Cardiac muscle cell (in vitro differentiated cells and primary cell): ENCODE data around the gene MLH1. TPM values are rescaled to one million over a fixed set of nuclear protein-coding genes. Genes with fewer than 3 reads are reported as not detected.
A peak's percentile ranks its signal among the peaks of the same experiment; 100 is the strongest.

Experiments
- DNase-seq, 2 donors: peaks; one replicate each; pipeline versions ENCODE4 v3.0.0 to v3.0.0-alpha.2; 2010 to 2017; ENCODE audit warnings: low read depth in 1 of 2, low spot score in 1 of 2
- H3K27ac ChIP-seq: fragments of 200-600 bp; sonication (generic); 2 replicates; pipeline ENCODE4 v1.5.1; 2016
- H3K27me3 ChIP-seq: fragments of 200-600 bp; sonication (generic); 2 replicates; pipeline ENCODE4 v1.6.0; 2016; ENCODE audit warnings: control low read depth
- H3K36me3 ChIP-seq: fragments of 200-600 bp; sonication (generic); 2 replicates; pipeline ENCODE4 v1.5.1; 2016; ENCODE audit warnings: control low read depth
- H3K4me1 ChIP-seq: fragments of 200-600 bp; sonication (generic); 2 replicates; pipeline ENCODE4 v1.8.1; 2017; ENCODE audit warnings: low read depth, mild to moderate bottlenecking, mixed run types
- H3K4me3 ChIP-seq: fragments of 200-600 bp; sonication (generic); 2 replicates; pipeline ENCODE4 v1.5.1; 2016; ENCODE audit warnings: mild to moderate bottlenecking
- H3K9me3 ChIP-seq: fragments of 200-600 bp; sonication (generic); 2 replicates; pipeline ENCODE4 v1.5.1; 2017; ENCODE audit warnings: low read depth, mild to moderate bottlenecking, control low read depth
- polyA plus RNA-seq: library from polyadenylated mRNA; unstranded; fragments of >200 nt; fragmentation: Nextera tagmentation; extraction: Ambion mirVana; gene quantifications from 2 replicates; pipeline ENCODE4 v1.2.1, GENCODE V29; 2016
- total RNA-seq: library from RNA; depleted of rRNA; stranded (reverse); fragments of >200 nt; gene quantifications from 2 replicates; pipeline ENCODE4 v1.2.3, GENCODE V29; 2016
- TF ChIP-seq, protein P1 (sequence below): IDR thresholded peaks from 2 replicates; pipeline ENCODE4 v1.5.1; 2012; ENCODE audit warnings: low read depth, mild to moderate bottlenecking, low read length

The MLH1 gene
- total and polyA plus RNA-seq, 2 experiments from 2014 or later = 35.2 to 63.1 TPM

DNA sequence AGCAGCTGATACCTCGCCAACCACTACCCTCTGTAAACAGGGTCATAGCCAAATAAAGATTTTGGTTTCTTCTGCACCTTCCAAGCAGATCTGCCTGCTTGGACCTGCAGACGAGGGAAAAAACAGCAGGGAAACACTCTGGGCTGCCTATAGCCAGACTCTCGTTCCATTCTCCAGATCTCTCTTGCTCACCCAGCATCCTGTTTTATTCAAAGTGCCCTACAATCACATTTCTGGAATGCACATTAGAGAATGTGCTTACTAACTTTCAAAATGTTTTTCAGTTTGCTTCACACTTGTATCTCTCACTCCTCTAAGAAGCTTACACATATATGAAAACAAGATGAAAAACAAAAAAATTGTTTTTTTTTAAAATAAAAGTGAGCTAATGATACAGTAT lies 71.4 kb downstream of the MLH1 start:
- Histone ChIP-seq H3K4me1 (no peaks in the 10 kb centered on the region), H3K36me3 (peaks cover 10% of the 10 kb centered on the region), H3K9me3 (no peaks in the 10 kb centered on the region), H3K27ac (no peak overlapping the region), H3K4me3 (no peak overlapping the region), H3K27me3 (no peaks in the 10 kb centered on the region)
- DNase-seq = no peak
- TF ChIP-seq, protein P1, sequence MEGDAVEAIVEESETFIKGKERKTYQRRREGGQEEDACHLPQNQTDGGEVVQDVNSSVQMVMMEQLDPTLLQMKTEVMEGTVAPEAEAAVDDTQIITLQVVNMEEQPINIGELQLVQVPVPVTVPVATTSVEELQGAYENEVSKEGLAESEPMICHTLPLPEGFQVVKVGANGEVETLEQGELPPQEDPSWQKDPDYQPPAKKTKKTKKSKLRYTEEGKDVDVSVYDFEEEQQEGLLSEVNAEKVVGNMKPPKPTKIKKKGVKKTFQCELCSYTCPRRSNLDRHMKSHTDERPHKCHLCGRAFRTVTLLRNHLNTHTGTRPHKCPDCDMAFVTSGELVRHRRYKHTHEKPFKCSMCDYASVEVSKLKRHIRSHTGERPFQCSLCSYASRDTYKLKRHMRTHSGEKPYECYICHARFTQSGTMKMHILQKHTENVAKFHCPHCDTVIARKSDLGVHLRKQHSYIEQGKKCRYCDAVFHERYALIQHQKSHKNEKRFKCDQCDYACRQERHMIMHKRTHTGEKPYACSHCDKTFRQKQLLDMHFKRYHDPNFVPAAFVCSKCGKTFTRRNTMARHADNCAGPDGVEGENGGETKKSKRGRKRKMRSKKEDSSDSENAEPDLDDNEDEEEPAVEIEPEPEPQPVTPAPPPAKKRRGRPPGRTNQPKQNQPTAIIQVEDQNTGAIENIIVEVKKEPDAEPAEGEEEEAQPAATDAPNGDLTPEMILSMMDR = no peak

DNA sequence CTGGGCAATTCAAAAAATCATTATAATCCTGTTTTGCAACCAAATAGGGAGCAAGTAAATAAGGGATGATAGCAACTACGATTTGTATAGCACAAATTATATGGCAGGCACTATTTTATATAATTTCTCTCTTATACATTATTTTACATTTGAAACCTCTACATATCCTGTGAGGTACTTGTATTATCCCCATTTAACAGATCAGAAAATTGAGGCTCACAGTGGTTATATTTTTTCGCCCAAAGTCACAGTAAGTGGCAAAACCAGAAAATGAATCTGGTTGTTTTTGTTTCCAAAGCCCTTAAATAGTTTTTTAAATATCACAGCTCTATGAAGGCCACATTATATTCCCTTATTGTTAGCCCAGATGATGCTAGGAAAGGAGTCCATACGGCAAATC lies 74.3 kb downstream of the MLH1 start:
- Histone ChIP-seq H3K4me1 (no peaks in the 10 kb centered on the region), H3K4me3 (no peak overlapping the region), H3K9me3 (no peaks in the 10 kb centered on the region), H3K36me3 (peaks cover 7% of the 10 kb centered on the region), H3K27me3 (no peaks in the 10 kb centered on the region), H3K27ac (no peak overlapping the region)
- TF ChIP-seq, protein P1 = no peak
- no peak for DNase-seq

DNA sequence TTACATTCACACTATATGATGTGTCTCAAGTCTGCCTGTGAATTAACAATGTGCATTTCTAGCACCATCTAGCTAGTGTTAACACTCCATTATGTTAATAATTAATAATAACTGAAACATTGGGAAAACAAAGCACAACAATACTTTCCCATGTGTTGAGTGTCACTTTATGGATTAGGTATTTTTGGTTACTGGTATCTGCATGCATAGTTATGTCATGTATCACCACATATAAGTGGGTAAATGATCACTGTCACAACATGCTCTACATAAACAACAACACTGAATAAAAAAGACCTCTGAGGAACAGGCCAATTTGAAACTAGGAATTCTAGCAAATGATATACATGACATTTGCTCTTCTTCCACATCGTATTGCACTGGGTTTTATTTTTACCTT lies 74.7 kb downstream of the MLH1 start:
- Histone ChIP-seq H3K9me3 (no peaks in the 10 kb centered on the region), H3K27me3 (no peaks in the 10 kb centered on the region), H3K27ac (no peak overlapping the region), H3K4me1 (no peaks in the 10 kb centered on the region), H3K4me3 (no peak overlapping the region), H3K36me3 (peaks cover 7% of the 10 kb centered on the region)
- TF ChIP-seq, protein P1 = no peak
- no peak for DNase-seq

DNA sequence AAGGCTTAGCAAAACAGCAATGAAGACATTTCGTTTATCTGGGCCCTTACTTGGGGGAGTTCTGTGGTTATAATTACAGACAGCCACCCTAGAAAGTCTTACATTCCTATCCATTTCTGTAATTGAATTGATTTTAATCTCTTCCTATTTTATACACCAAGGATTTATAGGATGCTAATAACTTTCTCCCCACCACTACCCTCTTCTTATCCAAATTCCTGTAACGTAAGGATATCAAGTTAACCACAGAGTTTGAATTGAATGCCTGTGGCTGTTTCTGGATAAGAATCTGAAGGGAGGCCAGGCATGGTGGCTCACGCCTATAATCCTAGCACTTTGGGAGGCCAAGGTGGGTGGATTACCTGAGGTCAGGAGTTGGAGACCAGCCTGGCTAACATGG lies 78.6 kb downstream of the MLH1 start:
- Histone ChIP-seq H3K27ac (no peak overlapping the region), H3K36me3 (peaks cover 11% of the 10 kb centered on the region), H3K9me3 (no peaks in the 10 kb centered on the region), H3K4me3 (no peak overlapping the region), H3K27me3 (no peaks in the 10 kb centered on the region), H3K4me1 (no peaks in the 10 kb centered on the region)
- TF ChIP-seq, protein P1 = no peak
- DNase-seq = peak in 1 of 2 donors; percentile 38

DNA sequence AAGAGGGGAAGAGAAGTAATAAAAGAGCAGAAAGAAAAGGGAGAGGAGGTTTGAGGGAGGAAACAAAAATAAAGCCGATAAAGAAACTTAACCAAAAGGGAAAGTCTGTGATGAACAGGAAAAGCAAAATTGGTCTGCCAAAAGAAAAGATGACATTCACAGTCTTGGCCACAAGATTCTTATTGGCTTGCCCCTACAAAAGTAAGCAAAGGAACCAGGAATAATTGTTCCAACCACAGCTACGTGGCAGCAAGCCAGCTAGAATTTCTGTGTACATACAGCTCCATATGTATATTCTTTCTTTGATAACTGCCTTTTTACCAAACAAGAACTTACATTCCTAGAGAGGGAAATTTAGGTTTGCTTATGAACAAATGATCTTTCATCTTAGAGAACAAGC lies 79.6 kb downstream of the MLH1 start:
- Histone ChIP-seq H3K36me3 (peaks cover 11% of the 10 kb centered on the region), H3K4me3 (no peak overlapping the region), H3K27ac (no peak overlapping the region), H3K9me3 (no peaks in the 10 kb centered on the region), H3K27me3 (no peaks in the 10 kb centered on the region), H3K4me1 (no peaks in the 10 kb centered on the region)
- DNase-seq = peak in 1 of 2 donors; percentile 94
- TF ChIP-seq, protein P1 = no peak

DNA sequence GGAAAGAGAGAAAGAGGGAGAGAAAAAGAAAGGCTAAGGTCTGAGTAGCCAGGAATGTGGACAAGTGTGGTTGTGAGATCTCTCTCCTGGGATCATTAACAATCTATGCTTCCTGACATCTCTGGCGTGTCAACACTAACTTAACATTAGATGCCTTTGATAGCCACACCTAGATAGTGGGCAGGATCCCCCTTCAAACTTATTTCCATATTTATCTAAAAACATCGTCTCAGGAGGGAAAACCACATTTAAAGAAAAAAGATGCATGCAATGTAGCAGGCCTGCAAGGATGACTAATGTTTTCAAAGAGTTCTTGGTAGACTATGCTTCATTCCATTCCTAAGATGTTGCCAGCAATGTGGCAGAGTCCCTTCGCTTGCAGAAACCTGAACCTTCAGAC lies 80.9 kb downstream of the MLH1 start:
- TF ChIP-seq, protein P1 = no peak
- Histone ChIP-seq H3K27me3 (no peaks in the 10 kb centered on the region), H3K4me1 (no peaks in the 10 kb centered on the region), H3K36me3 (peaks cover 8% of the 10 kb centered on the region), H3K27ac (peak overlapping the region; percentile 17), H3K4me3 (no peak overlapping the region), H3K9me3 (no peaks in the 10 kb centered on the region)
- DNase-seq = peak in 1 of 2 donors; percentile 73
